NCI-H2029 treated with DMSO at 0.1 percent for 48 hours (cell line): ENCODE data around the gene NISCH.

ENCODE experiments used
- DNase-seq: peaks from one replicate; lab custom pipeline; 2025; lab: John Stamatoyannopoulos, UW

Gene NISCH

DNA sequence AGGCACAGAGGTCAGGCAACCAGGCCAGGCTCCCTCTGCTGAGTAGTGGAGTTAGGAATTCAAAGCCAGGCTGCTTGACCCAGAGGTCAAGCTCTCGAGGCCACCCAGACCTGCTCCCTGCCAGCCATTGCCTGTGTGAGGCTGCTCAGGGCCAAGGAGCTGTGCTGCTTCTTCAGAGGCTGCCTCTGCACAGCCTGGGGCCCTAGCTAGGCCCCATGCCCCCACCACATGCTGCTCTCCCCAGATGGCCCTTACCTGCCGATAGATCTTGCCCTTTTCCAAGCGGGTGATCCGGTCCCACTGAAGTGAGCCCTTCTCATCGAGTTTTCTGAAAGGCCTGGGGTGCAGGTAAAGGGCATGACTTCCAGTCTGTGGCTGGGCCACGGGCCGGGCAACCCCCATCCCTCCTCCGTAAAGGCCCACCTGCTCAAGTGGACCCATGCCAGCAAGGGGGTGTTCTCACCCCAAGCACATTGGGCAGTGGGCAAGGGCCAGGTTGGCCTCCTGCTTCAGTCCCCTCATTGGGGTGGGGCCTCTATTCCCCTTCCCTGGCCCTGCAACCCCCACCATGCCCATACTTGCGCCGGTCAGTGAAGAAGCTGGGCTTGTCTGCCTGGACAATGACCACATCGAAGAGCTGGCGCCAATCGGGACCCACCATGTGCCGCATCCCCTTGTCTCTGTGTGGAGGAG, 71.8 kb downstream of the NISCH start:
- DNase-seq, result no peak

DNA sequence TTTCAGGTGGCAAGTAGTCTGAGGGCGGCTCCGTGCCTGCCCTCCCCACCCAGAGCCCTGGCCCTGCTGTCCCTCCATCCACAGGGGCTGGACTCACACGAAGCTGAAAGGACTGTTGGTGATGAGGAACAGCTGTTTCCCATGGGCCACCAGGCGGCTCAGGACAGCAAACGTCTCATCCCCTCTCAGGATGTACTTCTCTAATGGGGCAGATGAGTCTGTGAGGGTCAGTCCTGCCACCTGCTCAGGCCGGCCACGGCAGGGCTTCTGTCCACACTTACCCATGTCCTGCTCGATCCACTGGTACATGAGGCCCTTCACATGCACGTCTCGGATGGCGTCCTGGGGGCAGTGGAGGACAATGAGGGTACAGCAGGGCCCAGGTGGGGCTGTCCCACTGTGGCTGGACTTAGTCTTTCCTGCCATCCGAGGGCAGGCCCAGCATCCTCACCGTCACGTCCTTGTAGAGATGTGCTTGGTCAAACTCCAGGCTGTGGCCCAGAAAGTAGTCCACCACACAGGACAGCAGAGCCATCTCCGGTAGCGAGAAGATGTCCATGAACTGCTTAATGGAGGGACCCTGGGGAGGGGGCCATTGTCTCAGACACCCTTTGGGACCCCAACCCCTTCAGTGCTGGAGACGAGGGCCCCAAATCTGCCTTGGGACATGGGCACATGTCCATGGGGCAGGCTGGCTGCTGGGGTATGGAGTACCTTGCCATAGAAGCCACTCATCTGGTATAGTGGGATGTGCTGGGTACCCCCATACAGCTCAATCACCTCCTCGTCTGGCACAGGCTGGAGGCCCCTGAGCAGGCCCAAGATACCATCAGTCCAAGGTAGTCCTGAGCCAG, 72.6 kb downstream of the NISCH start:
- no peak for DNase-seq

DNA sequence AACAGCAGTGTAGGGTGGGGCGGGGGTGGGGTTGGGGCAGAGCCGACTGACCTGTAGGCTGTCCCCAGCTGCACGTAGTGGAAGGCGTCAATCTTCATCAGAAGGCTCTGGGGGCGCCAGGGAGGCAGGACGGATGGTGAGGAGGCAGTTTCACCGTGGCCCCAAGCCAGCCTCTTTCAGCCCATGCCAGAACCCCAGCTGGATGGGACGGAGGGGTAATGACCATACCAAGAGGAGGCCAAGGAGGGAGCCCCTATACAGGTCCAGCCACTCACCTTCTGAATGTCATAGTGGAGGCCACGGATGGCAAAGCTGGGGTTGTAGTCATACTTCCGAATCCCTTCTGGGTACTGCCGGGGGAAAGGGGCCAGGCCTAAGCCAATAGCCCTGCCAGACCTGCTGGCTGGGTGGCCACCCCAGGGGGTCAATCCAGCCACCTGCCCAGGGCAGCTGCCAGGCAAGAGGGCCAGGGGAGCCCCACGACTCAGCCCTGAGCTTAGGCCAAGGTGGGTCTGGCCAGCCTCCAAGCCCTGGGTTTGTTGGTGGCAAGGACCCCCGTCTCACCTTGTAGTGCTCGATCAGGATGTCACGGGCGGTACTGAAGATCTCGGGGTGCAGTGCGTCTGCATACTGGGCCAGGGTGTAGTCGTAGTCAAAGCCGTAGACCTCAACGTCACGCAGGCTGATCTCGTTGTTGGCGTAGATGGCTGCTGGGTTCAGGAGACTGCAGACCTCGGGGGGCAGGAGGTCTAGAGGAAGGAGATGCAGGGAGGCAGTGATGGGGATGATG, 73.4 kb downstream of the NISCH start:
- no peak for DNase-seq

DNA sequence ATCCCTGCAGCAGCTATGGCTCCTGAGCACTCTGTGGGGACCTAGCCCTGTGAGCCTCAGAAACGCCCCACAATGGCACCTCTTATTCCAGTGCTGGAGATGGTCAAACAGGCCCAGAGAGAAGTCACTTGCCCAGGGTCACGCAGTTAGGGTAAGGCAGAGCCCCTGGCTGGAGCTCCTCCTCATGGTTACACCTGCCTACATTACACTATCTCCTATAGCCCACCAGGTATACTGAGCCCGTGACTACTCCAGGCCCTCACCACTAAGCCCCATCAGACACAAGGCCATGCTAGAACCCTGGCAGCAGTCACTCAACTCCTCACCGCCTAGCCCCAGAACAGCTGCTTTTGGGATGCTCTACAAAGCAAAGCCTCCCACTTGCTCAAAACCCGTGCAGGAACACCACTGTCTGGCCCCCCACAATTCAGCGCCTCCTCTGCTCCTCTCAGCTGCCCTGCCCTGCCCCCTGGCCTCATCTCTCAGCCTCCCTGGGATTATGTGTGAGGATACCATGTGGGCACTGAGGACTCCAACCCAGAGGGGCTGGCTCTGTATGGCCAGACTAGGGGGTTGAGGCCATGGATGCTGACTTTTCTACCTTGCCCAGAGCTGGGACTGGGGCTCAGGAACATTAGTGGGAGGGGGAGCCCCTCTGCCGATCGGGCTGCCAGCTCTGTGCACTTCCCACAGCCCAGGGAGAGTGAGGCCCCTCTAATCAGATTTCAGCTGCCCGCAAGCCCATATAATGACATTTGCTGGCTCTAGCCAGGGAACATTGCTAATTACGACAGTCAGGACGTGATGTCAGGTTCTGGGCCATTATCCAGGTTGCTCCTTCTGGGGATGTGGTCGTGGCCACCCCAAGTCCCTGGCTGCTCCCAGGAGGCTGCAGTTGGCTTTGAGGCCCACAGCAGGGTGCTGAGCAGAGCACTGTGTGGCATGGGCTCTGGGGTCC, 74.3 kb downstream of the NISCH start:
- DNase-seq, result no peak

DNA sequence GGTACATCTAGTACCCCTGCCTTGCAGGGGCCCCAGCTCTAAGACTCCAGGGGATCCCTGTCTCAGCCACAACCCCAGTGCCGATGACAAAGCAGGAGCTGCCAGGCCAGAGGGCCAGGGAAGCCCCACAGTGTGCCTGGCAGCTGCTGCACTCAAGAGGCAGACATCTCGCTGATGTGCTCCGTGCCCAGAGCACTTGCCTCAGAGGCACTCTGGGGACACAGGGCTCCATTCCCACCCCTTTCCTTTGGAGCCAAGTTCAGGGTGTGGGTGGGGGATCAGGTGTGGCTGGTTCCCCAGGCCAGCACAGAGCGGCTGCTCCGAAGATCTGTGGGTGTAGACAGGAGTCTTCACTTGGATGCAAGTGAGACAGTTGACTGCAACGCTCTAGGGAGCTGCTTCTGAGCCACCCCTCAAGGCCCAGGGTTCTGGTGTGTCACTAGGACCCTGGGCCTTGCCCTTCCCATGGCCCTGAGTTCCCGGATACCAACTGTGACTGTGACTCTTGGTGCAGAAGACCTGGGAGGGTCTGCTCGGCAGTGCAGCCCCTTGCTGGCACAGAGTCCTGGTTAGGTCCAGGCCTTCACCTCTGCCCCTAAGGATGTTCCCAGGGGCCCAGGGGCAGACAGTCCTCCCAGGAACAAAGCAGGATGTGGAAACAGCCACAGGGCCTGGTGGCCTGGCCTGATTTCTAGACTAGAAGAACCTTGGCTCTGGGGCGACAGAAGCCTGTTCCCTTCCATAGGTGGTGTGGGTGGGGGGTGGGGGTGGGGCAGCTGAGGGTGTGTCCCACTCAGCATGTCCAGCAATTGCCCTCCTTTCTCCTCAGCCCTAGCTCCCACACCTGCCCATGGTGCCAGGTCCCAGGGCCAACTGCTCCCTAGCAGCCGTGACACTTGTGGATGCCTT, 75.8 kb downstream of the NISCH start:
- DNase-seq, result no peak

DNA sequence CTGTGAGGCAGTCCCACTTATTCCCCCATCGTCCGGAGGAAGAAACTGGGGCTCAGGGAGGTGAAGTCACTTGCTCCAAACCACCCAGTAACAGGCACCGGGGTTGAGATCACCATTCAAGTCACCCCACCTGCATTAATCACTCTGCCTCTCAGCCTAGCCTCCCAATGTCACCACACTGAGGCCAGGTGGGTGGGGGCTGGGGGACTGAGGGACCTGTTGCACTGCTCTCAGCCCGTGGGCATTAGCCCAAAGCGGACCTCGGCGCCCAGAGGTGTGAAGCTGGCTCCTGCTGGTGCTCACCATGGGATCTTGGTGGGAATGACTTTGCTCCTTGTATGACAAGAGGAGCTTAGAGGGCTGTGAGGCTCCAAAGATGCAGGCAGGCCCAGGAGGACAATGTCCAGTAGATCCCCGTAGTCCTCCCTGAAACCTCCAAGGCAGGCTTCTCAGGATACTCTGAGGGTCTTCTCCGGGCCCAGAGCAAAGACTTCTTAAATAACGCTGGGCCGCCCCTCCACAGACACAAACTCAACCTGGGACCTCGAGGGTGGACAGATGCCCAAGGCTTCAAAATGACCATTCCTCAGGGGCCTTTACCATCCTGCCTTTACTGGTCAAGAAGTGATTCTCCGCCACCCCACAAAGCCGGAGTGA, 76.6 kb downstream of the NISCH start:
- no peak for DNase-seq

DNA sequence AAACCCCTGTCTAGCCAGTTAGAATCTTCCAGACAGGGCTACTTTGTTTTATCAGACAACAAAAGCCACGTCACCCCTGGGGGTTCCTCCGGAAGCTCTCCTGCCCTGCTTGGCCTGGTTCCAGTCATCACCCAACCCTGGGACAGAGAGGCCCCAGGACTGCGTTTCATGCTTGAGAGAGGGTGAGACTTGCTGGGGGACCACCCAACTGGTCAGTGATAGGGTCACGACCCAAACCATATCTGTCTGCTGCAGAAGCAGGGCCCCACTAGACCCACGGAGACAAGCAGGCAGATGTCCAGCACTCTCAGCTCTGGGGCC, 77.1 kb downstream of the NISCH start:
- no peak for DNase-seq

DNA sequence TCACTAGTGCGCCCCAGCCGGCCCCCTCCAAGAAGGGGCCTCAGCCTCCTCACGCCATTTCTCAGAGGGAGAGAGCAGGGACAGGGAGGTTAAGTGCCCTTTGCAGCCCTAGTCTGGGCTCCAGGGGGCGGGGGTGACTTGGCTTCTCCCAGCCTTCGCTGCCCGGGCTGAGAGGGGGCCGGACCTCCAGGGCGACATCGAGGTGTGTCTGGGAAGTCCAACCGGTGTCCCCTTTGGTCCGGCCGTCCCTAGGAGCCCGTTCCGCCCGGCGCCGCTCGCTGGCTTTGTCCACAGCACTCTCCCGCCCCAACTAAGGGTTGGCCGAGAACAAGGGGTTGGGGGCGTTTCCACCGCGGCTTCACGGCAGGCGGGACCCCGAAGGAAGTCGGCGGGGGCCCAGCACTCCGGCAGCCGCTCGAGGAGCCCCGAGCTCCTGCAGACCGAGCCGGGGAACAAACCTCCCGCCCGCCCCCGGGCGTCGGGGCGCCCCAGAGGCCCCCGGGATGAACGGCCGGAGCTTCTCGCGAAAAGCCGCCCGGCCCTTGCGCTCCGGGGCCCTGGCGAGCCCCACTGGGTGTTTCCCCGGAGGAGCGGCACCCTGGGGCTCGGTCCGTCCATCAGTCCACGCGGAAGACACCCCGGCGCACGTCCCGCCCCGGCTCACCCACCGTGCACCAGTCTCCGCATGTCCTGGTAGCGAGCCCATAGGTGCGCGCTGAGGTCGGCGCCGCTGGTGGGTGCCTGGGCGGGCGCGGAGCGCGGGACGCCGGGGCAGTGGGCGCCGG, 77.6 kb downstream of the NISCH start:
- no peak for DNase-seq

DNA sequence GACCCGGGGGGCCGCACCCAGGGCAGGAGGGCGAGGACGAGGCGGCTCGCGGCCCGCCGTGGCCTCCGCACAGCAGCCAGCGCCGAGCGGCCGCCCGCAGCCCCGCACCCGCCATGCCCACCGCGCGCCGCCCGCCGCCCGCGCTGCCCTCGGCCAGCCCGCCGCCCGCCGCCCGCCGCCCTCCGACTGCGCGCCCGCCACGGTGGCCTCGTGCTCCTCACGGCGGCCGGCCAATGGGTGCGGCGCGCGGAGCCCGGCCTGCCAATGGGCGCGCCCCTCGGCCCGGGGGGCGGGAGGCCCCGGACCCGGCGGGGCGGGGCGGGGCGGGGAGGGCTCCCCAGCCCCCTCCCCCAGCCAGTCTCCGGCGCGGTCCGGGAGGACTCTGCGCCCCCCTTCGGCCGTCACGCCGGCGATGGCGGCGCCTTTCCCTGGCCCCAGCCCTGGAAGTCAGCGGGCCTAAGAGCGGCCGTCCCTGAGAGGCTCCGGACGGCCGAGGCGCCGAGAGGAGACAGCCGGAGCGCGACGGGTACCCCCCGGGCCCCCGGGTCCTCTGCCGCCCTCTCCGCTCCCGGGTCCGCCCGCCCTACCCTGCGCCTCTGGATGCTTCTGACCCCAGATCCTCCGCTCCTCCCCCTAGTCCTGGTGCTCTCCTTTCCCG, 78.3 kb downstream of the NISCH start, which contains the start of gene NT5DC2:
NT5DC2 (minus strand) TSS at position 235 of the 658 bp plus-strand sequence; CDS start at position 115, 120 bp downstream.
- DNase-seq, result no peak

DNA sequence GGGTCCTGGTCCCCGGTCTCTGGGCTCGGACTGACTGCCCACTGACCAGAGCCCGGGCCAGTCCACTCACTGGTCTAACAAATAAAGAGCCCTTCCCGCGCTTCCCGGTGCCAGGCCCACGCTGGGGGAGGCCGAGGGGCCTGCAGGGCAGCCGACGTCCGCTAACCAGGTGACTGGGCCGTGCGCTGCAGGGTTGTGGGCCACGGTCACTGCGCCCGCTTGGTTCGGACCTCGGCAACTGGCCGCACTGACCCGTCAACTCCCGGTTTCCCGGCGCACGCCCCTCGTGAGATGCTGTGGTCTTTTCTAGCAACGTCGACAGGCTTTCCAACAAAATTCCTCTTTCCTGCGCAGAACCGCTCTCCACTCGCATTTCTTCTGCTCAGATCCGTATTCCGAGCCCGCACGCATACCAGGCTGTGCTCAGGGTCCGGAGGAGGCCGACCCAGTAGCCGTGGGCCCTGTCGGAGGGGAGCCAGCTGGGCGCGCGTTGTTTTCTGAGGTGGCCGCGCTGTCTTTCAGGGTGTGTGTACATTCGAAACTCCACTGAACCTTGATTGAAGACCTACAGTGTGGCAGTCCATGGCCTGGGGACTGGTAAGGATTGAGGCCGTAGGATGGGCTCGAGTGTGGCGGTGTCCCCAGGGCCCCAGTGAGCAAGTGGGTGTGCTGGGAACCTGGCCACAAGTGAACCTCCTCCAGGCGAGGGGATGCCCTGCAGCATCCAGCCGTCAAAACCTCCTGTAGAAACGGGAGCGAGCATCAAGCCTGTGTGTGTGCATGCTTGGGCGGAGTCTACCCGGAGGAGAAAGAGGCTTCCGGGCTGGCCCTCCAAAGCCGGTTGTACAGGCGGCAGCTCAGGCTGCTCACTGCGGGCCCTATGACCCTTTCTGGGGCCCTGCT, 79.1 kb downstream of the NISCH start:
- no peak for DNase-seq

DNA sequence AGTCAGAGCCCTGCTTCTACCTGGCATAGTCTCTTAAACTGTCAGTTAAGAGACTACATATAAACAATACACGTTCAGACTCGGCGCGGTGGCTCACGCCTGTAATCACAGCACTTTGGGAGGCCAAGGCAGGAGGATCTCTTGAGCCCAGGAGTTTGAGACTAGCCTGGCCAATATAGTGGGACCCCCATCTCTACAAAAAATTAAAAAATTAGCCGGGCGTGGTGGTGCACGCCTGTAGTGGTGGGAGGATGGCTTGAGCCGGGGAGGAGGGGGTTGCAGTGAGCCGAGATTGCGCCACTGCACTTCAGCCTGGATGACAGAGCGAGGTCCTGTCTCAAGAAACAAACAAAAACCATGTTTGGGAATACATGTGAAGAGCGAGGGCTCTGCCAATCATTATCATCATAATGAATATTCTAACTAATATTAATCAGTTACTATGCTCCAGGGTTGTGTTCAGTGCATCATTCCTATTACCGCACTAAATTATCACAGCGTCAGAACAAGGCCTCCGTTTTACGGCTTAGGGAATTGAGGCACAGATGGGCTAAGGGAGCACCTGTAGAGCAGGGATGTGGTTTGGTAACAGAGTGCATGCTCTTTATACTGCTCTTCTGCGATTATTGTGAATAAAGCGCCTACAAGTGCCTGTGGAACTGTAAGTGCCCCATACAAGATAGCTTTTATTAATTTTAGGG, 80.2 kb downstream of the NISCH start:
- no peak for DNase-seq

DNA sequence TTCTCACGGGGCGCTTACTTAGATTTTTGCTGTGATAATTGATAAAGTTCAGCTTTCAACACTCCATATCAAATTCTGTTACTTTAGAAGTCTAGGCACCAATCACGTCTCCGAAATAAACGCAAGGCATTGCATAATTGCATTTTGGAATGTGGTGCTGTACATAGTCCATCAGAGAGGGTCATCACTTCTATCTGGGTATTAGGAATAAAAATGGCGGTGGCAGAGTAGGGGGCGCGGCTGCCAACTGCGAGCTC, 80.6 kb downstream of the NISCH start:
- no peak for DNase-seq

DNA sequence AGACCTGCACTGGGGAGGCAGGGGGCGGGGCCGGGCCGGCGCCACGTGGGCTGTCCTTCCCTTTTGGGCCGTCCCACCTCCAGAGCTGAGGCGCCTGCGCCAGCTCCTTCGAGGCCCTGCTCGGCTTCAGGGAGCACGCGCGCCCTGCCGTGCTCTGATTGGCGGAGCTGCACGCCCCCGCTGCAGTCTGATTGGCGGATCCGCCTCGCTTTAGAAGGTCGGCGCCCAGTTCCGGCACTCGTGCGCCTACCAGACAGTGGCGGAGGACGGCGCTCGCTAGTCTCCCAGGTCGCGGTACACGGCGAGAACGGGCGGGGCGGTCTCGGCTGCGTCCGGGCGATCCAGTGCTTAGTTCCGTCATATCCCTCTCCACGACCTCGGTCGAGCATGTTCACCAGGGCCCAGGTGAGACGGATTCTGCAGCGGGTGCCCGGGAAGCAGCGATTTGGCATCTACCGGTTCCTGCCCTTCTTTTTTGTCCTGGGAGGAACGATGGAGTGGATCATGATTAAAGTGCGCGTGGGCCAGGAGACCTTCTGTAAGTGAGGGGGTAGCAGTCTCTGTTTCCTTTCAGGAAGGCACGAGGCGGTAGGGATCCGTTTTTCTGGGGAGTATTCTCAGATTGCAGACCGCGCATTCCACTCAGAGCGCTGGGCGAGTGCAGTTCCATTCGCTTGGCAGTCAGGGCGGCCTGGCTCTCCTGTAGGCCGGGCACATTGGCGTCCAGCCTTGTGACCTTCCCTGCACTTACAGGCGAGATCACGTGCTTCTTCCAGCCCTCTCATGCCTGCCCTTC, 81.2 kb downstream of the NISCH start, which contains the start of gene UQCC5:
UQCC5 (plus strand) TSS at position 237 of the 796 bp plus-strand sequence; CDS start at position 388, 151 bp downstream.
- peak; percentile 44 for DNase-seq

DNA sequence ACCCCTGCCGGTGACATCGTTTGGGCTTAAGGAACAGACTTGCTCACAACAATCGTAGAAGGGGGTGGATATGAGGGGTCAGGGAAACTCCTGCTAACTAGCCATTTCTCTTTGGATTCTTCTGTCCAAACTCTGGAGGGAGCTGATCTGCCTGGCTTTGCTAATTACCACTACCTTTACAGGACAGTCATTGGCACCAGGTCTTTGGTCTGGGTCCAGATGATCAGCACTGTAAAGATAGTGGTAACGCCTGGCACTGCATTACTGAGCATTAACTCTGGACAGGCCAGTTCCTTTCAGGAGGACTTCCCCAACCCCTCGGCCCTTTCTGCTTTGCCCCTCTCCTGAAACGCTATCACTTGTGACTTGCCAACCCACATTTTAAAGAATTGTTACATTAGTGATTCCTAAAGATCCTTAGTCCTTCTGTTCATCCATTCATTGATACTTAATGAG, 81.8 kb downstream of the NISCH start:
- DNase-seq, result no peak

DNA sequence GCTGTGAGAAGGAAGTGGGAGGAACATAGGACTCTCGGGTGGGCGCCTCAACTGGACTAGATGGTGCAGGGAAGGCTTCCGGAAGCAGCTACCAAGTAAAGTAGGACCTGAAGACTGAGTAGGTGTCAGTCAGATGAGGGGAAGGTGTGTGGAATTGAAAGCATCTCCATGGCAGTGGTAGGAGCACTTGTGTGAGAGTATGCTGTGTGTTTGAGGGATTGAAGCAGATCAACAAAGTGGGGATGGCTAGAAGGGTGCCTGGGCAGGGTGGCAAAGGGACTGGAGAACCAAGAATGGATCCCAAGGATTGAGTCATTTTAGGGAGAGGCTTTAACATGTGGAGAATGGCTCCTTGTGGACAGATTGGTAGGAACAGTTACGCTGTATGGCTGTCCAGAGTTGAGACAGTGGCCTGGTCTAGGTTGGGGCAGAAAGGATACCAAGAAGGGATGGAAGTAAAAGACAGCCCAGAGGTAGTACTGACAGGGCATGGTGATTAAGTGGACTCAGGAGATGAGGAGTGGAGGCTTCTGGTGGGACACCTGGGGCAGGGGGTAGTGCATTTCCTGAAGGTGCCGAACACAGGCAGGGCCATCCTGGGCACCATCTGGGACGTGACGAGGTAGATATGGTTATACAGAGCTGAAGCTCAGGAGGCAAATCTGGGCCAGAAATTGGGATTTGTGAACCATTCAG, 82.5 kb downstream of the NISCH start:
- no peak for DNase-seq
